ENCODE data around the gene HHIPL1.

HHIPL1 gene

GRCh38 chr14:99717682-99718013 lies 72.7 kb downstream of the HHIPL1 start:
- Histone ChIP-seq H3K4me2 (ENCODE audit: low read length) (no peak overlapping the region), H3K4me1 (ENCODE audit: control insufficient read depth, low read length) (no peaks in the 10 kb centered on the region), H4K20me1 (ENCODE audit: control insufficient read depth, insufficient read depth, low read depth, low read length) (no peaks in the 10 kb centered on the region), H3K4me3 (ENCODE audit: low read length) (no peak overlapping the region), H3K9me3 (ENCODE audit: control insufficient read depth, insufficient read depth, low read length) (no peaks in the 10 kb centered on the region), H3K79me2 (ENCODE audit: control insufficient read depth, low read length) (no peaks in the 10 kb centered on the region), H3K27ac (ENCODE audit: low read depth, low read length) (no peak overlapping the region), H3K9me2 (replicated peaks; ENCODE audit: control insufficient read depth, low read length) (no peaks in the 10 kb centered on the region), H3K36me3 (ENCODE audit: control insufficient read depth, low read length) (no peaks in the 10 kb centered on the region), H3F3A (ENCODE audit: control insufficient read depth, insufficient read depth) (no peaks in the 10 kb centered on the region), H3K27me3 (ENCODE audit: control insufficient read depth, low read length) (peaks cover 5% of the 10 kb centered on the region; the same call in 1 of the 2 replicates)
- TF ChIP-seq EZH2phosphoT487 (IDR thresholded peaks at IDR 0.05; ENCODE audit: borderline replicate concordance, low read length) (no peak), CTCF (IDR thresholded peaks at IDR 0.05; ENCODE audit: low read depth, low read length, poor library complexity, severe bottlenecking) (no peak)

DNA sequence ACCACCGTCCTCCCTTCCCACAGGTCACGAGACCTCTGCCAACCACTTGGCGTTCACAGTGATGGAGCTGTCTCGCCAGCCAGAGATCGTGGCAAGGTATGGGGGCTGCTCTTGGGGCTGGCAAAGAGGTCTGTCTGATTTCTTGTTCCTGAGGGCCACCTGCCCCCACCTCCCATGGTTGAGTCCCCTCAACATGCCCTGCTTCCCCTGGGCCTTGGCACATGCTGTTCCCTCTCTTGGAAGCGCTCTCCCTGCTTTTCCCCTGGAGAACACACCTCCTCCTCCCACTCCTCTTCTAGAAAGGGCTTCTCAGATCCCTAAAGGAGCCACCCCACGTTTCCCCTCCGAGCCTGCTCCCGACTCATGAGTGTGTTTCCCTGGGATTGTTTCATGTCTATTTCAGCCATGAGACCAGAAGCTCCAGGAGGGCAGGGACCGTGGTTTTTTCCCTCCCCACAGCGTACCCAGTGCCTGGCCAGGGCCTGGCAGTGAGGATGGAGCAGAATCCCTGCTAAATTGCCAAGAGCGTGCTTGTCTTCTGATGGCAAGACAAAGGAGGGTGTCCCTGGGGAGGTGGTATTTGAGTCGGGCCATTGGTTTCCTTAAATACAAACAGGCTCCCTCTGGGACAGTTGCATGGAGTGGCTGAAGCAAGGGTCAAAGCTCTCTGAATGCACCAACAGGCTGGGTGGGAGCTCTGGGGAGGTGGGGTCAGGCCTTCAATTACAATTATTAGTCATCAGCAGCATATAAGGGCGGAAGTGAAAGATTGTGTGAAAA lies 73.3 kb downstream of the HHIPL1 start:
- Histone ChIP-seq H3K4me1 (ENCODE audit: control insufficient read depth, low read length) (no peaks in the 10 kb centered on the region), H3K4me3 (ENCODE audit: low read length) (no peak overlapping the region)

DNA sequence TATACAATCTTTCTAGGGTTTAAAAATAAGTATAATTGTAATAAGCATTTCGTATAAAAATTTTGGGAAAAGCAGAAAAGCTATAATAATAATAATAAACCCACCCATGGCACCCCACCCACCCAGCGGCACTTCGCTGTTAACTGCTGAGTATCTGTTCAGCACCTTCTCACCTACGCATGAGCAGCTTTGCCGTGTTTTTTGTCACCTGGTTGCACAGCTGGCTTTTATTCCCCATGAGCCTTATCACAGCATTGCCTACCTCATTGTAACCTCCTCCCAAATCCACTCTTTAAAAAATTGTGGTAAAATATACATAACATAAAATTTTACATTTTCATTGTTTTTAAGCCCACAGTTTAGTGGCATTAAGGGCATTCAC lies 73.9 kb downstream of the HHIPL1 start:
- Histone ChIP-seq H3K79me2 (ENCODE audit: control insufficient read depth, low read length) (no peaks in the 10 kb centered on the region), H3K27me3 (ENCODE audit: control insufficient read depth, low read length) (peaks cover 5% of the 10 kb centered on the region; the same call in 1 of the 2 replicates), H3K4me2 (ENCODE audit: low read length) (no peak overlapping the region), H4K20me1 (ENCODE audit: control insufficient read depth, insufficient read depth, low read depth, low read length) (no peaks in the 10 kb centered on the region), H3K9me3 (ENCODE audit: control insufficient read depth, insufficient read depth, low read length) (no peaks in the 10 kb centered on the region), H3K27ac (ENCODE audit: low read depth, low read length) (no peak overlapping the region), H3K4me3 (ENCODE audit: low read length) (no peak overlapping the region), H3F3A (ENCODE audit: control insufficient read depth, insufficient read depth) (no peaks in the 10 kb centered on the region), H3K36me3 (ENCODE audit: control insufficient read depth, low read length) (no peaks in the 10 kb centered on the region), H3K4me1 (ENCODE audit: control insufficient read depth, low read length) (no peaks in the 10 kb centered on the region), H3K9me2 (replicated peaks; ENCODE audit: control insufficient read depth, low read length) (no peaks in the 10 kb centered on the region)
- TF ChIP-seq EZH2phosphoT487 (IDR thresholded peaks at IDR 0.05; ENCODE audit: borderline replicate concordance, low read length) (no peak), CTCF (IDR thresholded peaks at IDR 0.05; ENCODE audit: low read depth, low read length, poor library complexity, severe bottlenecking) (no peak)

More for the DNA sequence above, 73.3 kb downstream of the HHIPL1 start:
- Histone ChIP-seq H4K20me1 (ENCODE audit: control insufficient read depth, insufficient read depth, low read depth, low read length) (no peaks in the 10 kb centered on the region), H3K36me3 (ENCODE audit: control insufficient read depth, low read length) (no peaks in the 10 kb centered on the region), H3K79me2 (ENCODE audit: control insufficient read depth, low read length) (no peaks in the 10 kb centered on the region), H3K4me2 (ENCODE audit: low read length) (no peak overlapping the region), H3K9me2 (replicated peaks; ENCODE audit: control insufficient read depth, low read length) (no peaks in the 10 kb centered on the region), H3K9me3 (ENCODE audit: control insufficient read depth, insufficient read depth, low read length) (no peaks in the 10 kb centered on the region), H3F3A (ENCODE audit: control insufficient read depth, insufficient read depth) (no peaks in the 10 kb centered on the region), H3K27me3 (ENCODE audit: control insufficient read depth, low read length) (peaks cover 5% of the 10 kb centered on the region; the same call in 1 of the 2 replicates), H3K27ac (ENCODE audit: low read depth, low read length) (no peak overlapping the region)
- no peak for TF ChIP-seq CTCF (IDR thresholded peaks at IDR 0.05; ENCODE audit: low read depth, low read length, poor library complexity, severe bottlenecking)
- TF ChIP-seq EZH2phosphoT487 (IDR thresholded peaks at IDR 0.05; ENCODE audit: borderline replicate concordance, low read length) = no peak

All from DOHH2 (cell line).